Upper lobe of left lung (tissue), 4 donors: ENCODE data around the gene CARTPT.

ENCODE experiments used
- POLR2AphosphoS5 ChIP-seq, 2 donors: sonication (generic); formaldehyde crosslinking; IDR thresholded peaks; one replicate each; pipeline ENCODE4 v1.5.1; 2017; ENCODE audit warnings: antibody characterized with exemption in 2 of 2
- TF ChIP-seq, protein P1 (sequence below), 6 experiments: fragments of 450-650 bp in 4 of 6; fragments of 200-600 bp in 2 of 6; sonication (generic) in 2 of 6; IDR thresholded peaks; one replicate each; pipeline ENCODE4 v1.5.1; 2016 to 2019; ENCODE audit warnings: antibody characterized with exemption in 6 of 6

DNA sequence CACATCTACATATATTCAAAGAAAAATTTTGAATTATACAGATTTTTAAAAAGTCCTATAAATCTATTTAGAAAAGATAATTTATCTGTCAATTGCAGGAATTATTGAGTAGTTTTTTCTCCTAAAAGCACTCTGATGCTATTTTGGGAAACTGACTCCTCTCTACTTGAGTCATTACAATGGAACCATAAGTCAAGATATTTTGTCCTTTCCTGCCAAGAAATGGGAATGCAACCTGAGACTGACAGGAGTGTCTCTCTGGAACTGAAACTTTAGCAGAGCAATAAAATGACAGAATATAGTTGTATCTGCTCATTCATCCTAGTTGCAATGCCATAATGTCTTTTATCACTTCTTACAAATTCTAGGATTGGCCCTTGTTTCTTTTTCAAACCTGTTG is 48.6 kb downstream of the CARTPT start:
- TF ChIP-seq, protein P1, sequence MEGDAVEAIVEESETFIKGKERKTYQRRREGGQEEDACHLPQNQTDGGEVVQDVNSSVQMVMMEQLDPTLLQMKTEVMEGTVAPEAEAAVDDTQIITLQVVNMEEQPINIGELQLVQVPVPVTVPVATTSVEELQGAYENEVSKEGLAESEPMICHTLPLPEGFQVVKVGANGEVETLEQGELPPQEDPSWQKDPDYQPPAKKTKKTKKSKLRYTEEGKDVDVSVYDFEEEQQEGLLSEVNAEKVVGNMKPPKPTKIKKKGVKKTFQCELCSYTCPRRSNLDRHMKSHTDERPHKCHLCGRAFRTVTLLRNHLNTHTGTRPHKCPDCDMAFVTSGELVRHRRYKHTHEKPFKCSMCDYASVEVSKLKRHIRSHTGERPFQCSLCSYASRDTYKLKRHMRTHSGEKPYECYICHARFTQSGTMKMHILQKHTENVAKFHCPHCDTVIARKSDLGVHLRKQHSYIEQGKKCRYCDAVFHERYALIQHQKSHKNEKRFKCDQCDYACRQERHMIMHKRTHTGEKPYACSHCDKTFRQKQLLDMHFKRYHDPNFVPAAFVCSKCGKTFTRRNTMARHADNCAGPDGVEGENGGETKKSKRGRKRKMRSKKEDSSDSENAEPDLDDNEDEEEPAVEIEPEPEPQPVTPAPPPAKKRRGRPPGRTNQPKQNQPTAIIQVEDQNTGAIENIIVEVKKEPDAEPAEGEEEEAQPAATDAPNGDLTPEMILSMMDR (IDR thresholded peaks at IDR 0.05) = no peak
- no peak for TF ChIP-seq POLR2AphosphoS5 (IDR thresholded peaks at IDR 0.05)
